ENCODE measurements around the gene GPC6.

GPC6 gene

DNA sequence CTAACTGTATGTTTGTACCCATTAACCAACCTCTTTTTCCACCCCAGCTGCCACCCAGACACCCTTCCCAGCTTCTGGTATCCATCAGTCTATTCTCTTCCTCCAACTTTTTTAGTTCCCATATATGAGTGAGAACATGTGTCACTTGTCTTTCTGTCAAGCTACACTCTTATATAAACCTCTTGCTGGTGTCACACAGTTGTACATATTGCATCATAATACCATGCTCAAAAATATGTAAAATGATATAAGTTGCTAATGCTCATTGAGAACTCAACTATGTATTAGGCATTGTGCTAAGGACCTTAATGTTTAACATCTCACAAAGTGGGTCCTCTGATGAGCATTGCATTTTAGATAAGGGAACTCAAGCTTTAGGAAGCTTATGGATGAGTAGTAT, 395.4 kb downstream of the GPC6 start:
- DNase-seq: no peak

DNA sequence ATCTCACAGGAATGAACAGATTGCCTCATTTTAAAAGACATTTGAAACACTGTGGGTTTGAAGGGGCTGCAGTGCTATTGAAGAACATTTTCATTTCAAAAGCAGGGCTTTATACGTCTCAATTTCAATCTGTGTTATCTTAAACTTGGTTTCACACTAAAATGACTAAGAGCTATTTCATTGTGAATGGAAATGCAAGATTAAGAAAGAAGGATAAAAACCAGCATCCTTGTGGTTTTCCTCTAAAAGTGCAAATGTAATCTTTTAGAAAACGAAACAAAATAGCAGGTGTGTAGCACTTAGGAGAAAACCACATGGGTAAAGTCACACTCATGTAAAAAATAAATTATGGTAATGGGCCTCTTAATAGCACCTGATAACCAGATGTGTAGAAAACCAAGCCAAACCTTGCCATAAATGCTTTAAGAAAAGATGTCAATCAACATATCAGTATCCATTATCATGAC, 397.7 kb downstream of the GPC6 start:
- DNase-seq: no peak

DNA sequence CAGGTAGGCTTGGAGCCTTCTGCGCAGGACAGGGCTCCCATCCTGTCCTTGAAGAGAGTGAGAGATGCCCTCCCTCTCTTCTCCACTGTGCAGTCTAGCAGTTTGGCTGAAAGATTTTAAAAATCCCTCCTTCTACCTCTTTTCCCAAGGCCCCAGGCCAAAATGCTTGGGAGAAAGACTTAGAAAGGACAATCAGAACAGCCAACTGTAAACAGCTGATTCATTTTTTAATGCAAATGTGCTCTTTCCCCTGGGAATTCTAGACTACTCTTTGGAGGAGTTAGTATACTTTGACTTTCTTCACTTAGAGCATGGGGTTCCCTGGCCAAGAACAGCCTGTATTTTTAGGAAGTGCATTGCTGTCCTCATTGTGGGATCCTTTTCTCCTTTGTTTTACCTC, 398.9 kb downstream of the GPC6 start:
- no peak for DNase-seq

DNA sequence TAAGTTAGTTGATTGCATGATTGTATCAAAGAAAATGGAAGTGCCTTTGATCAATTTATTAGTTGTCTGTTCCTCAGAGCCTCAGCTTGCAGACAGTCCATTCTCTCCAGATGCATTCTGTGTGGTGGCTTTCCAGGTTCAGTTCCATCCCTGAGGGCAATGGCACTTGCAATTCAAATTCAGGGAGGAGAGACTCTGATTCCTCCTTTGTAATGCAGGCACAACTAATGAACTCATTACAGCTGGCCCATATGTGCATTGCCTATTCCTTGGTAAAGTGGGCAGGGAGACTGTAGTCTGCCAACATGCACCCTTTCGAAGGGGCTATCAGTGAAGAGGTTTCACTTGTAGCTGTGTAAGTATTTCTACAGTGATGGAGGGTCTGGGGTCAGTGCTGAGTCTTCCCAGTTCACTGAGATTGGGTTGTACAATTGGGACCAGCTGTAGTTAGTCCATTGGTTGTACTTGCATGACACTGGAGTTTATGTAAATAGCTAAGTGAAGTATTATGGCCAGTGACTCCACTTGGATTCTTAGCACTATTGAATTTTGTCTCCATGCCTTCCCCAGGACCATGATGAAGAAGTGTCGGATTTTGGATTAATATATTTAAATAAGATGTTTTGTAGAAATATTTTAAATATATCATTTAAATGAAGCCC, 401.7 kb downstream of the GPC6 start:
- no peak for DNase-seq

DNA sequence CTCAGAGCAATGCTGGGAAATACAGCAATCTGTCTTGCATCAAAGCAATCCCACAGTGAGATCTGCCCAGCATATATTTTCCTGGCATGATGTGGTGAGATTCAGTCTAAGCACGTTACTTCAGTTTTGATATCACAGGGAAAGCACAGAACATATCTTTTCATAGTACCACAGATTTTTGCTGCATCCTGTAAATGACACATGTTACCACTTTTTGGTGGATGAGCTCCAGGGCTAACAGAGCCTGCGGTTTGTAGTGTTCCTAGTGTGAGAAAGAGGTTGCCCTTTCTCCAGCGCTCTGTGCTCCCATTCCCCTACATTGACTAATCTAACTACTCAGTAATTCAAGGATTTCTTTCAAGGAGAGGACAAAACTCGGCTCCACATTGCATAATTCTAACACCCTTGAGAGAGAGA, 409.0 kb downstream of the GPC6 start:
- no peak for DNase-seq

DNA sequence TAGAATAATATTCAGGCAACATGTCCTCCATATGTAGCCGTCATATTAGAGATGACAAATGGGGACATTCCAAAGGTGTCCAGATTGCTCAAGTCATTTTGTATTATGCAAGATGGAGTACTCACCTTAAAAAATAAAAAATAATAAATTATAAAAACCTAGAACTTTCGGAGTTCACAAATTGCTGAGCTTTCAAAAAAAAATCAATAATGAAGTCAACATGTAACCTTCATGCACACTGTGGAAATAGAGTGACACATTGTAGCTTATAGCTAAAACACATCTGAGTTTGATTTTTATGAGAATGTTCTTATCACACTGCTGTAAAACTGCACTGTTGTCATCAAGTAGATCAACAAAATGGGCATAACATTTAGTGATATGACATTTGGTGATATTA, 411.2 kb downstream of the GPC6 start:
- no peak for DNase-seq

DNA sequence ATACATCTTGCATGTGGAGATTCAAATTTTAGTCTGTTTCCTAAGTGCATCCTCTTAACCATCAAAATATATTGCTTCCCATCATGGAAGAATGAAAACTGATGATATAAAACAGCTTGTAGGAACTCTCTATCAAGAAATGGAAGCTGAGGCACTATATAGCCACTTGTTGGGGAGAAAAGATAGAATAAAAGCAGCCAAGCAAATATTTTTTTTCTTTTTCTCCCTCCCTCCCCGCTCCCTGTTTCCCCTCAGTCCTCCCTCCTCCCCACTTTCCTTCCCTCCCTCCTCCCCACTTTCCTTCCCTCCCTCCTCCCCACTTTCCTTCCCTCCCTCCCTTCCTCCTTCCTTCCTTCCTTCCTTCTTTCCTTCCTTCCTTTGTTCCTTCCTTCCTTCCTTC, 413.8 kb downstream of the GPC6 start:
- DNase-seq: no peak

DNA sequence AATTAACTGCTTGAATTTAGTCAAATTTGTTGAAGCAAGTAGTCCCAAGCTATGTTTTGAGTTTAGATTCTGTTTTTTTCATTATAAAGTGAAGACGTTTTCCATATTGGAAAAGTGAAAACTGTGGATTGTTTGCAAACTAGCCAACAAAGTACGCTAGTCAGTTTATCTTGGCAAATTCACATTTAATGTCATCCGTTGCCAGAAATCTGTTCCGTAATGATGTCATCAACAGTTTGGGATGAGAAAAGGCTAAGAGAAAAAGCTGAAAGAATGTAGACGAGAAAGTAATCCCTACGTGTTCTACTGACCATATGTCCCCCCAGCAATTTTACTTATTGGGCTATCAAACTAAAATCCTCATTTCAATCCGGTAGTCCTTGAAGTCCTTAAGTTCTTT, 419.6 kb downstream of the GPC6 start:
- no peak for DNase-seq

DNA sequence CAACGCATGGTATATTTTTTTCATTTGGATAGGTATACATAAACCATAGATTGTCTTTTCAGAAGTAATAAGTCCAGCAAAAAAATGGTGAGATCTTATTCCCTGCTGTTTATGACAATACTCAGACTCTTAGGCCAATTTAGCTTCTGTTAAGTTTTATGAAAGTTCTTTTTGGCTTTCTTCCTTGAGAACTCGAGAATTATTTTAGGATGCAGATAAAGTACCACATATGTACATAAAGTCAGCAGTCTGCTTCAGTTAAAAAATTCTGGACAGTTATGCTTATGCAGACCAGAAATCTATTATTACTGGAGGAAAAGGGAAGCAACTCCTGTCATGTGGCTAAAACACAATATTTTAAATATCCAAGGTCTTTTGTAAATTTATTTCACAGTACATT, 422.9 kb downstream of the GPC6 start:
- no peak for DNase-seq

DNA sequence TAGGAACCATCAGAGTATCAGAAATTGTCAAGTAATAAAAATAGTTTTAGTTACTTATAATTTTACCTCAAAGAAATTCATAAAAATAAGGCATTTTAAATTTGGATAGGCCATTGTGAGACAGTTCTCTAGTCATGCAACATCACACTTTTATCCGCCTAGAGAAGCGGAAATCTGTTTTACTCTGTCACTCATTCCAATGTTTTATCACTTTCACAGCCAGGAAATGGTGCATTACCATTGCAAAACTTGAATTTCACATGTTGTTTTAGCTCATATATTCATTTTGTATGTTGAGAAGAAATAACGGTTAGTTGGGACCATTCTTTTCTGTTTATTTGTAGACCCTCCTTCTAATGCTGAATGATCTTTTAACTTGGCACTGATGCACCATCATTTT, 427.2 kb downstream of the GPC6 start:
- DNase-seq: no peak

DNA sequence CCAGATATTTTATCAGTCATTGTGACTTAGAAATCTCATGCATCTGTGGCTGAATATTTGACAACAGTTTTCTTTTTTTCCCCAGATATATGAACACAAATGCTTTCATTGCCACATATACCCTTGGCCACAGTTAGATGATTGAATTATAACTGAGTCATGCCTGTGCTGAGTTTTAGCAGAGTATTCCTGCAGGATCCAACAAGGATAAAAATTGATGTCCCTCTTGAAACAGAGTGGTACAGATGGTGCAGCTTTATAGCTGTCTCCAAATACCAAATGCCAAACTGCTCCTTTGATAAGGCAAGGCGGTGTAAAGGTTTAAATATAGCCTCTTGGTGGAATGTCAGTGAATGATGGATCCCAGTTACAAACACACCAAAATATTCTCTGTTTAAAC, 428.5 kb downstream of the GPC6 start:
- DNase-seq: no peak

DNA sequence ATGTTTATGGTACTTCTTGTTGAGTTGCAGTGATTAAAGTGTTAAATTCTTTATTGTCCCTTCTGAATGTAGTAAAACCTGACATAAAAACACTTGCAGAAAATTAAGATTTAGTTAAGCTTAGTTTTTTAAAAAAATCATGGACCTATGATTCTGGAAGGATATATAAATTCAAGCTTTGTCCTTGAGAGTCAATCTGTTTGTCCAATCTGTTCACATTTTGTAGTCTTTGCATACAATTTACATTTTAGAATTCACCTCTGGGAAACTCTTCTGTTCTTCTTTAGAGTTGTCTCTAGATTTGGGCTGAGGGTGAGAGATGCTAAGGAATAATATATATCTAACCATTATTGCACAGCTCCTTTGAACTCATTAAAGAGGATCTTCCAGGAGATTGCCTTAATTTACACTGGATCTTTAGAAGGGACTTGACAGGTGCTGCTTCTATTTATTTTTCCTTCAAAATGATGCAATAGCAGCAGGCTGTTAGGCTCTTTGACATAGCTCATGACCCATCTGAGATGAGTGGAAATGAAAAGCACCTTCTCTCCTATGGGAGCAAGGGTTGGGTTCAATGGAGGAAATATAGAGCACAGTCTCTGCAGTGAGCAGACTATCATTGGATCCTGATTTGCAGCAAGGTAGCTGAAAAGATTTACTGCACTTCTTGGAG, 433.9 kb downstream of the GPC6 start:
- DNase-seq: no peak

DNA sequence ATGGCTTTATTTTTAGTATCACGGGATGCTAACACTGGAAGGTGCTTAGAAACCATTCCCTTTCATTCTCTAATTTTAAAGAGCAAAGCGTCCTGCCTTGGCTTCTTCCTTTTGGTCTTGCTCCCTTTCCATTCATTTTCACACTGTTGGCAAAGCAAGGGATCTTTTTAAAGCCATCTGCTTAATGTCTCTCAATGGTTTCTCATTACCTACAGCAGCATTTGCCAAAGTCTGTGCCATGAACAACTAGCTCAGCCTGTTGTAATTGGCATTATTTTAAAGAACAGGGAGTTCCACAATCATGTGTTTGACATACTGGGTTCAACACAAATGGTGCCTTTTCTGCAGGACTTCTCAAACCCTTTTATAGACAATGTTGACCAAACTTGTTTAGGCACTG, 444.3 kb downstream of the GPC6 start:
- no peak for DNase-seq

DNA sequence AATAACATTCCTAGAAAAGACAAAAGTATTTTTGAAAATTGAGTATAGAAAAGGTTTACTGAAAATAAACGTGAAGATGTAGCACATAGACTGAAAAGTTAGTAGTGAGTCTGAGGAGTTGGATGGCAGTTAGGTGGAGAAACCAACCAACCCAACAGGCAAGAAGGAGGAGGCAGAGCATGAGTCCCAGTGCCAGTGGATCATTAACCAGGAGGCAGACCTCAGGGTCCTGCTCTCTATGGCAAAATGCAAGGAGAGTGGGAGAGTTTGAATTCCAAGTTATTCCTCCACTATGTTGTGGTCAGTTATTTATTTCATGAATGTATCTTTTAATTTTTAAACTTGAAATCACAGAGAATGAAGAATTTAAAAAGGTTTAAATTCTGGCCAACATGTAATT, 446.4 kb downstream of the GPC6 start:
- no peak for DNase-seq

DNA sequence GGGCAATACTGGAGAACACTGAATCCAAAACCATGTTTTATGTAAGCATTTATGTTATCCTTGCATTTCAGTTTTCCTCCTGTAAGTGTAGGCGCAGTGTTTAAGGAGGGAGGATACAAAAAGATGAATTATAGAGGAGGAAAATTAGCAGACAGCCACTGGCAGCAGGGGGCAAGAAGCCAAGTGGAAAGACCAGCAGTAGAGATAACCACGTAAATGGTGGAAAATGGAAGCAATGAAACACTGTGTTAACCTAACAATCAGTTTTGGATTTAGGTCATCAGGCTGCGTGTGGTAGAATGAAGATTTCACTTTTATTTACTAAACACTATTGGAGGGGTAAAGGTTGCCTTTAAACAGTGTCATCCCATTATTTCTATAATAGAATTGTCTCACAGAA, 447.3 kb downstream of the GPC6 start:
- no peak for DNase-seq

DNA sequence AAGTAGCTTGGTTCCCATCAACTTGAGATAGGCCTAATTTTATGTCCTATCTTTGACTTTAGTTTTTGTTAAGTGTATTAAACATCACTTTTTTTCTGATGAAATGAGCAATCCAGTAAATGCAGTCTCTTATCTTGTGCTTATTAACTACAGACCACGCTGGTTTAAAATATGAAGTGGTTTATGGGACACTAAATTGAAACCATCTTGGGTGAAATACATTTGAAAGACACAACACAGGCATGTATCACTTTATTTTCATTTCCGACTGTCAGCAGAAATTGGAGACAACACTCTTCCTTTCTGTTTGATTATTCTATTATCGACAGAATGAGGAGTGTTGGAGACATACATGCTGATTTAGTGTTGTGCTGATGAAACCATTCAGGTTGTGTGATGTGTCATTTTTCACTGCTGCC, 447.7 kb downstream of the GPC6 start:
- DNase-seq: no peak

DNA sequence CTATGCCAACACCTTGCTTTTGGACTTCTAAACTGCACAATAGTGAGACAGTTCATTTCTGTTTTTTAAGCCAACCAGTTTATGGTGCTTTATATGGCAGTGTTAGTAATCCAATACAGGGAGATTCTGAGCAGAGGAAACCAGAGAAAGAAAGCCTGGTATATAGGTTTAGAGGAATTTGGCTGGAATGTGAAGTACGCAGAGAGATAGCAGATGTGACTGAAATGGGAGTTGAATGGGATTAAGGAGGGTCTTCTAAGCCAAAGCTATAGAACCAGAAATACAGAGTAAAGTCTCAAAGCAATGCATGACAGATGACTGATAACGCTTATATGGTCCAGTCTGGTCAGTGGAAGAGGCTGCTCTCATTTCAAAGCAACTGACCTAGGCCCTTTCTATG, 453.7 kb downstream of the GPC6 start:
- DNase-seq: no peak

DNA sequence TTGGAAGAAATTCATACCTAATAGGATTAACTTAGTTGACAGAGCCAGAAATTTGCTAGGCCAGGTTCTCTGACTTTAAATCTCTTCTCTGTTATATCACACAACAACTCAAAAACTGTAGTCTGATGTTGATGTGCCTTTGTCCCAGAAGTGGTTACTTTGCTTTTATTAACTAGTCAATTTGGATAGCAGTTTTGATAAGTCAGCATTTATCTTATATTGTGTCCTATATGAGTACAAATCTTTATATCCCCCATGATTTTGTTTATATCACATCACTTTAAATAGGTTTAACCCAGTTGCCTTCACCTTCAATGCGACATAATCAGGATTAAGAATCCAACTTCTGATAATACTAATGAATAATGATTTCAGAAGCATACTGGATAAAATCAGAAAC, 459.3 kb downstream of the GPC6 start:
- no peak for DNase-seq

DNA sequence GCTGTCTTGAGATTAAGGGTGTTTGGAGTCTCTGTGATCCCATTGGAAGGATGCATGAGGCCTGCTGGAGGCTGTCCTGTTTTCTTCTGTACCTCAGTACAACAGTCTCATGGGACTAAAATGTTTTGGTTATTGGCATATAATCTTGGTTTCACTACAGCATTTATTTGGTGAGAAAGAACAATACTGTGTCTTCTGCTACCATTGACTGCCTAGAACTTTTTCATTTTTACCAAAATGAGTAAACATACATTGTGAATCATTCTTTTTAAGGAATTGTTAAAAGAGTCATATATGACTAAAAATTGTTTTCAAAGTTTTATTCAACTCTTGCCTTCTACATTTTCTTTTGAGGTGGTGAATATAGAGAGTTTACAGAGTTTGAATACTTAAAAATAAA, 459.8 kb downstream of the GPC6 start:
- no peak for DNase-seq

DNA sequence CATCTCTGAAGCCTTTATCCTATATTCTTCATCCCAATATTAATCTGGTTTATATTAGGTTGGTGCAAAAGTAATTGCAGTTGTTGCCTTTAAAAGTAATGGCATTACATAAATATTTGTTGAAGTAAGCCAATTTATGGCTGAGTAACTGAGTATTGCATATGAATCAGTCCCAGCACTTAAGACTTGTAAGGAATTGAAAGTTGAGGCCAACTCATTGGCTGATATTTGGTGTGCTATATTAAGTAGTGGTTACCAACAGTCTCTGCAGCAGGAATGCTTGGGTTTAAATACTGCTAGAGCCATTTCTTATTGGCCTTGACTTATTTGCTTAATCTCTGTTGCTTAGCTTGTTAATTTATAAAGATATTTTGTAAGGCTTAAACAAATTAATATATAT, 460.7 kb downstream of the GPC6 start:
- DNase-seq: no peak

DNA sequence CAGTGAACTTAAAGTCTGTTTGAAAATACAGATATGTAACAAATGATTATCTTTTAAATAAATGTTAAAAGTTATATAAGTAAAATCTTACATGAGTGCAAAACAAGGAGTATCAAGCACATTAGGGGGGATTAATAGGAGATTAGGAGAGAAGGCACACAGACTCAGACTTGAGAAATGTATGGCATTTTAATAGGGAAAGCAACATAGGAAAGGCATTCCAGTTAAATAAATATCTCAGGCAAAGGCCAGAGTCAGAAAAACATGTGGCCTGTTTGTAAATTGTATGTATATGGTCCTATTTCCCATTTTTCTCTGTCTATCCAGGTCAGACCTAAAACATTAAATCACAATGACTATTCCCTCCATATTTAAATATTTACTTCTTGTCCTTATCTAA, 462.7 kb downstream of the GPC6 start:
- DNase-seq: no peak

DNA sequence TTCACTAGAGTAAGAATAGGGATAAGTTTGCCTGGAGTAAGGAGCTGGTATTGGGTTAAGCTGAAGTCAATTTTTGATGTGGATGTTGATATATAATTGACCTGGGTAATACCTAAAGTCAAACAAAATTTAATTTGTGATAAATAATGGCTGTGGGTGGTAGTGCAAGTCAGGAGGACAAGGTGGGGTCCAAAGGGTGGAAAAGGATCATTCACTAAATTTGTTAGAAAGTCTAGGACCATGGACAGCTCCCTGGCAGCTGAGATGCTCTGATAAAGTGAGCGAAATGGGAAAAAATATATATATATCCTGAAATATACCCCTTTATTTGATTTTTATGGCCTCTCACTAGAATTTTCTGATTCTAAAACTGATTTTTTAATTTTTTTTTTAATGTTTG, 463.5 kb downstream of the GPC6 start:
- DNase-seq: no peak

DNA sequence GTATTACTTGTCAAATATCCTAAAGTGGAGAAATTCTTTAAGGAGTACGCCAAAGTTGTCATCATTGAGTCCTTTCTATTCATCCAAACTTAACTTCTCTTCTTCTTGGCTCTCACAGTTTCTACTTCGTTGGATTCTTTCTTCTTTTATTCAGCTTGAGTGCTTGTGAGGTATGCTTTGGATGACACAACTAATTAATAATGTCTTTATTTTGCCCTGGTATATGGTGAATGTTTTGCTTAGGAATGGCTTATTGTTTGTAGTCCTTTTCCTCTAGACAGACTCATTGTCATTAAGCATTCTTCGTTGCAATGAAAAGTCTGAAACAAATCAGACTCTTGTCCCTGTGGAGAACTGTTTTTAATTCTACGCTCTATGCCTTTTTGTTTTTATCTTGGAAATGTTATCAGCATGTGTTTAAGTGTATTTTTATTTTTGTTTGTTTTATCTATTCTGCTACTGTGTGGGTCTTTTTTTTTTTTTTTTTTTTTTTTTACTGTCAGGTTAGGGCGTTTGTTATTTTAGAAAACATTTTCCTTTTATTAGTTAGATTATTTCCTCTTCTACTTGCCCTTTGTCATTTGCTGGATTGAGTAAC, 471.5 kb downstream of the GPC6 start:
- DNase-seq: no peak

DNA sequence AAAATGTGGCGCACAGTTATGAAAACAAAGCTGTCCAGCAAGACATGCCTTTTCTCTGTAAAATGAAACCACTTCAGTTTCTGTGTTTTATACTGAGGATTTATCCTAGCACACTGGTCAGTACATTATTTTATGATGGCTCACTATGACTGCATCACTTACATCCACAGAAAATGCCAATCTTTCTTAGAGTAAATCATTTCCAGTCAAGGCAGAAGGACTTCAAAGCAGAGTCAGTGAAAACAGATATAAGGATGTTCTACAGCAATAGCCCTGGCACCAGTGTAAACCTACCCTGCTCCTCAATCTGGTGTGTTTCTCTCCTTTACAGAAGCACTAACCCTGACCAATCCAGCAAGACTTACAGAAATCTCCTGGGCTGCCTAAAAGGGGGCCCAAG, 473.5 kb downstream of the GPC6 start:
- DNase-seq: no peak
